HG03139 (cell line): ENCODE results near the gene PTPRE.
"Not testable (repeated sequence)": the region's sequence is repeated elsewhere in the genome, so short reads cannot be mapped to it uniquely, and the experiment has no call there.

Experiments used
- ATAC-seq: cut with Tn5 transposase; IDR thresholded peaks from one replicate; pipeline ENCODE4 v1.9.1; 2021; ENCODE audit not compliant: unreplicated experiment

Gene PTPRE

GRCh38 chr10:128086003-128086863, 179.3 kb downstream of the PTPRE start:
- no peak for ATAC-seq

- no peak for ATAC-seq
Measured at GRCh38 chr10:128087146-128087883, 180.4 kb downstream of the PTPRE start.

- no peak for ATAC-seq
Measured at GRCh38 chr10:128087884-128088709, 181.2 kb downstream of the PTPRE start.

- no peak for ATAC-seq
Measured at GRCh38 chr10:128091636-128092210, 184.8 kb downstream of the PTPRE start.

- ATAC-seq: no peak
Measured at GRCh38 chr10:128092454-128092853, 185.6 kb downstream of the PTPRE start.

GRCh38 chr10:128094596-128094995, 187.7 kb downstream of the PTPRE start:
- ATAC-seq: not testable (repeated sequence)

- no peak for ATAC-seq
Measured at GRCh38 chr10:128095027-128095752, 188.3 kb downstream of the PTPRE start.

GRCh38 chr10:128095753-128096469, 189.0 kb downstream of the PTPRE start:
- ATAC-seq: no peak

- no peak for ATAC-seq
Measured at GRCh38 chr10:128096486-128097199, 189.7 kb downstream of the PTPRE start.

GRCh38 chr10:128097783-128098182, 190.9 kb downstream of the PTPRE start:
- ATAC-seq: no peak

GRCh38 chr10:128098631-128099030, 191.7 kb downstream of the PTPRE start:
- ATAC-seq: no peak

- ATAC-seq: no peak
Measured at GRCh38 chr10:128099901-128100300, 193.0 kb downstream of the PTPRE start.

GRCh38 chr10:128101901-128102300, 195.0 kb downstream of the PTPRE start:
- no peak for ATAC-seq

- ATAC-seq: no peak
Measured at GRCh38 chr10:128102480-128103228, 195.8 kb downstream of the PTPRE start.

GRCh38 chr10:128103229-128103714, 196.4 kb downstream of the PTPRE start:
- ATAC-seq: no peak

- ATAC-seq: no peak
Measured at GRCh38 chr10:128105383-128105782, 198.5 kb downstream of the PTPRE start.

- ATAC-seq: no peak
Measured at GRCh38 chr10:128109707-128110106, 202.8 kb downstream of the PTPRE start.

GRCh38 chr10:128110339-128110738, 203.4 kb downstream of the PTPRE start:
- no peak for ATAC-seq
